Measurements from ENCODE around the gene FBN1. TPM values are rescaled to one million over a fixed set of nuclear protein-coding genes. Genes with fewer than 3 reads are reported as not detected.

Gene FBN1
- total RNA-seq, 1 experiment from 2014 or later, result 1.1 TPM

GRCh38 chr15:48556159-48556897 lies 89.2 kb downstream of the FBN1 start:
- intact Hi-C loops (cut with micrococcal nuclease; ENCODE audit: unreplicated experiment), result no loop called here
- no peak overlapping the region for H3K27ac Mint-ChIP-seq (ENCODE audit: unreplicated experiment)
- no TSS peak for BruUV-seq (replicated peaks)
- H3K4me3 Mint-ChIP-seq (ENCODE audit: low read depth, unreplicated experiment), result no peak overlapping the region
- no peaks in the 10 kb centered on the region for H3K9me3 Mint-ChIP-seq (ENCODE audit: low read depth, unreplicated experiment)
- CTCF ChIA-PET, result no interaction called here
- H3K27me3 Mint-ChIP-seq (ENCODE audit: unreplicated experiment), result no peaks in the 10 kb centered on the region
- TF ChIP-seq, protein P1, sequence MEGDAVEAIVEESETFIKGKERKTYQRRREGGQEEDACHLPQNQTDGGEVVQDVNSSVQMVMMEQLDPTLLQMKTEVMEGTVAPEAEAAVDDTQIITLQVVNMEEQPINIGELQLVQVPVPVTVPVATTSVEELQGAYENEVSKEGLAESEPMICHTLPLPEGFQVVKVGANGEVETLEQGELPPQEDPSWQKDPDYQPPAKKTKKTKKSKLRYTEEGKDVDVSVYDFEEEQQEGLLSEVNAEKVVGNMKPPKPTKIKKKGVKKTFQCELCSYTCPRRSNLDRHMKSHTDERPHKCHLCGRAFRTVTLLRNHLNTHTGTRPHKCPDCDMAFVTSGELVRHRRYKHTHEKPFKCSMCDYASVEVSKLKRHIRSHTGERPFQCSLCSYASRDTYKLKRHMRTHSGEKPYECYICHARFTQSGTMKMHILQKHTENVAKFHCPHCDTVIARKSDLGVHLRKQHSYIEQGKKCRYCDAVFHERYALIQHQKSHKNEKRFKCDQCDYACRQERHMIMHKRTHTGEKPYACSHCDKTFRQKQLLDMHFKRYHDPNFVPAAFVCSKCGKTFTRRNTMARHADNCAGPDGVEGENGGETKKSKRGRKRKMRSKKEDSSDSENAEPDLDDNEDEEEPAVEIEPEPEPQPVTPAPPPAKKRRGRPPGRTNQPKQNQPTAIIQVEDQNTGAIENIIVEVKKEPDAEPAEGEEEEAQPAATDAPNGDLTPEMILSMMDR (IDR thresholded peaks at IDR 0.05; ENCODE audit: unreplicated experiment), result no peak
- no peaks in the 10 kb centered on the region for H3K4me1 Mint-ChIP-seq (ENCODE audit: low read depth, unreplicated experiment)
- H3K36me3 Mint-ChIP-seq (ENCODE audit: insufficient read depth, unreplicated experiment), result no peaks in the 10 kb centered on the region
- DNase-seq, result no peak

- no peak for DNase-seq
- intact Hi-C loops (cut with micrococcal nuclease; ENCODE audit: unreplicated experiment), result no loop called here
- TF ChIP-seq, protein P1 (IDR thresholded peaks at IDR 0.05; ENCODE audit: unreplicated experiment), result no peak
- H3K27me3 Mint-ChIP-seq (ENCODE audit: unreplicated experiment), result peaks cover 9% of the 10 kb centered on the region
- no peaks in the 10 kb centered on the region for H3K4me1 Mint-ChIP-seq (ENCODE audit: low read depth, unreplicated experiment)
- no peak overlapping the region for H3K27ac Mint-ChIP-seq (ENCODE audit: unreplicated experiment)
- no TSS peak for BruUV-seq (replicated peaks)
- no peak overlapping the region for H3K4me3 Mint-ChIP-seq (ENCODE audit: low read depth, unreplicated experiment)
- CTCF ChIA-PET, result no interaction called here
- no peaks in the 10 kb centered on the region for H3K36me3 Mint-ChIP-seq (ENCODE audit: insufficient read depth, unreplicated experiment)
- no peaks in the 10 kb centered on the region for H3K9me3 Mint-ChIP-seq (ENCODE audit: low read depth, unreplicated experiment)
Observed at GRCh38 chr15:48555241-48555881, 90.1 kb downstream of the FBN1 start.

DNA sequence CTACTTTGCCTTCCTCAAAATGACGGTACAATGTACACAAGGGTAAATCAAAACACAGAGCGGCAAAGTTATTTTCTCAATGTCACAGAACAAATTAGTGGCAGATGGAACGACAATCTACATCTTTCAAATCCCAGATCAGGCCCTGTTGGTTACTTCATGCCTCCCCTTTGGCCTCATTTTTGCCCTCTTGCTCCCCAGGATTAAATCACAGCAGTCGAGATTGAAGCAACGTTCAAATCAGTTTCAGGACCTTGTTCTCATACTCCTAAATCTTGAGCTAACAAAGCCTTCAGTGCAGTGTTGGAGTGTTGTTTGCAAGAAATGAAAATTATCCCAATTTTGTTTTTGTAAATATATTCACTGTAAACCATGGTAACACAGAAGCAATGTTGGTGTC lies 91.4 kb downstream of the FBN1 start:
- Mint-ChIP-seq H3K4me1 (ENCODE audit: low read depth, unreplicated experiment) (no peaks in the 10 kb centered on the region), H3K36me3 (ENCODE audit: insufficient read depth, unreplicated experiment) (no peaks in the 10 kb centered on the region), H3K9me3 (ENCODE audit: low read depth, unreplicated experiment) (no peaks in the 10 kb centered on the region), H3K27ac (ENCODE audit: unreplicated experiment) (no peak overlapping the region), H3K27me3 (ENCODE audit: unreplicated experiment) (peaks cover 14% of the 10 kb centered on the region), H3K4me3 (ENCODE audit: low read depth, unreplicated experiment) (no peak overlapping the region)
- intact Hi-C loops (cut with micrococcal nuclease; ENCODE audit: unreplicated experiment), result no loop called here
- BruUV-seq (replicated peaks), result no TSS peak
- DNase-seq, result no peak
- CTCF ChIA-PET, result no interaction called here
- TF ChIP-seq, protein P1 (IDR thresholded peaks at IDR 0.05; ENCODE audit: unreplicated experiment), result no peak

DNA sequence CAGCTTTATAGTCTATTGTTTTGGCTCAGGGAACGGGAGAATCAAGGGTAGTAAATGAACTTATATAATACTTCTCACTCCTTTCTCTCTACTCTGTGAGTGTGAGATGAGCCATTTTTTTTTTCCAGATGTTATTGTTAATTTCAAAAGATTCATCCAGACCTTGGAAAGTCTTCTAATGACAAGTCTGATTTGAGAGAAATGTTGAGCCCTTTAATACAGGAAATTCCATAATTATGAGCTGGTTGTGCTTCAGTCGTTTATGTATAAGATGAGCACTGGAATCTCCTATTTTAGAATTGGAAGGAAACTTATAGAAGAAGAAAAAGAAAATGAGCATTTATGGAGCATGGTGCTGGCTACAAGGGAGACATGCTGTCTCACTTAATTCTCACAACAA lies 92.0 kb downstream of the FBN1 start:
- H3K27ac Mint-ChIP-seq (ENCODE audit: unreplicated experiment), result no peak overlapping the region
- TF ChIP-seq, protein P1 (IDR thresholded peaks at IDR 0.05; ENCODE audit: unreplicated experiment), result no peak
- no peak for DNase-seq
- peaks cover 14% of the 10 kb centered on the region for H3K27me3 Mint-ChIP-seq (ENCODE audit: unreplicated experiment)
- H3K9me3 Mint-ChIP-seq (ENCODE audit: low read depth, unreplicated experiment), result no peaks in the 10 kb centered on the region
- no TSS peak for BruUV-seq (replicated peaks)
- CTCF ChIA-PET, result no interaction called here
- H3K4me1 Mint-ChIP-seq (ENCODE audit: low read depth, unreplicated experiment), result no peaks in the 10 kb centered on the region
- H3K4me3 Mint-ChIP-seq (ENCODE audit: low read depth, unreplicated experiment), result no peak overlapping the region
- no peaks in the 10 kb centered on the region for H3K36me3 Mint-ChIP-seq (ENCODE audit: insufficient read depth, unreplicated experiment)
- intact Hi-C loops (cut with micrococcal nuclease; ENCODE audit: unreplicated experiment), result no loop called here
